Tibial artery (tissue), 4 donors: ENCODE data around the gene CEP192.
"Not testable (repeated sequence)": the region's sequence is repeated elsewhere in the genome, so short reads cannot be mapped to it uniquely, and the experiment has no call there.

ENCODE experiments used
- DNase-seq, 2 donors: peaks; one replicate each; pipeline ENCODE4 v3.0.0-alpha.2; 2019
- H3K27ac ChIP-seq, 2 donors: fragments of 200-600 bp; sonication (generic) in 1 of 2; 1 replicate in 1 of 2; 2 replicates in 1 of 2; pipeline ENCODE4 v1.5.1; 2018 to 2019; ENCODE audit warnings: mild to moderate bottlenecking in 1 of 2
- H3K27me3 ChIP-seq, 2 donors: fragments of 200-600 bp; sonication (generic) in 1 of 2; one replicate each; pipeline versions ENCODE4 v1.5.1 to v1.6.0; 2016 to 2019
- H3K36me3 ChIP-seq, 3 donors: fragments of 200-600 bp; sonication (generic) in 2 of 3; one replicate each; pipeline ENCODE4 v1.5.1; 2016 to 2019; ENCODE audit warnings: mild to moderate bottlenecking in 2 of 3
- H3K4me1 ChIP-seq, 4 donors: fragments of 200-600 bp; sonication (generic) in 2 of 4; 1 replicate in 3 of 4; 2 replicates in 1 of 4; pipeline ENCODE4 v1.5.1; 2016 to 2019
- H3K4me3 ChIP-seq, 2 donors: fragments of 200-600 bp; sonication (generic) in 1 of 2; 1 replicate in 1 of 2; 2 replicates in 1 of 2; pipeline ENCODE4 v1.5.1; 2018 to 2019; ENCODE audit warnings: mild to moderate bottlenecking in 2 of 2
- H3K9me3 ChIP-seq, 3 donors: fragments of 200-600 bp; sonication (generic) in 1 of 3; one replicate each; pipeline ENCODE4 v1.5.1; 2016 to 2019
- CTCF ChIP-seq, 2 experiments: fragments of 200-600 bp in 1 of 2; fragments of 450-650 bp in 1 of 2; IDR thresholded peaks; one replicate each; pipeline ENCODE4 v1.5.1; 2017 to 2019; ENCODE audit warnings: antibody characterized with exemption in 2 of 2, mild to moderate bottlenecking in 1 of 2, moderate library complexity in 1 of 2
- intact Hi-C: fragments of 100-400 bp; cut with DNase I; formaldehyde crosslinking; loops from one replicate; pipeline ENCODE4 v1.15.0; 2023; ENCODE audit warnings: low total_unique reads

Gene CEP192

GRCh38 chr18:13086906-13087305, 95.7 kb downstream of the CEP192 start:
- intact Hi-C loops: no loop called here
- Histone ChIP-seq H3K36me3 (peaks cover 17 to 39% (median 21%) of the 10 kb centered on the region in 3 donors), H3K27me3 (no peaks in the 10 kb centered on the region), H3K4me3 (no peak overlapping the region), H3K27ac (no peak overlapping the region), H3K9me3 (no peaks in the 10 kb centered on the region), H3K4me1 (no peaks in the 10 kb centered on the region)
- DNase-seq: no peak
- no peak for TF ChIP-seq CTCF (IDR thresholded peaks at IDR 0.05)

DNA sequence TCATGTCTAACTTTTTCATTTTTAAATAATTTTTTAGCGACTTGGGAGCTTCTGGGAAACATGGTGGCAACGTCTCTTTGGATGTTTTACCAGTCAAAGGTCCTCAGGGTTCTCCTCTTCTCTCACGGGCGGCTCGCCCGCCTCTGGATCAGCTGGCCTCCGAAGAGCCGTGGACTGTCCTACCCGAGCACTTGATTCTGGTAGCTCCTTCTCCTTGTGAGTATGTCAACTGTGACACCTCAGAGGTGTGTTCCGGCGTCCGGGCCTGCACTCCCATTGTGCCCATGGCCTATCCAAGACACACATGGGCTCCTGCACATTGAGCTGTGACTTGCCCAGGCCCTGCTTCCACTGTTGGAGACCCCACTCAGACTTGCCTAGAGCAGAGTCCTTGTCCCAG, 104.3 kb downstream of the CEP192 start:
- H3K27ac ChIP-seq: no peak overlapping the region
- H3K9me3 ChIP-seq: no peaks in the 10 kb centered on the region
- no peaks in the 10 kb centered on the region for H3K27me3 ChIP-seq
- H3K36me3 ChIP-seq: peaks cover 47 to 78% (median 67%) of the 10 kb centered on the region in 3 donors
- no peak for DNase-seq
- H3K4me1 ChIP-seq: no peaks in the 10 kb centered on the region
- no peak overlapping the region for H3K4me3 ChIP-seq
- intact Hi-C loops: no loop called here
- TF ChIP-seq CTCF (IDR thresholded peaks at IDR 0.05): no peak

DNA sequence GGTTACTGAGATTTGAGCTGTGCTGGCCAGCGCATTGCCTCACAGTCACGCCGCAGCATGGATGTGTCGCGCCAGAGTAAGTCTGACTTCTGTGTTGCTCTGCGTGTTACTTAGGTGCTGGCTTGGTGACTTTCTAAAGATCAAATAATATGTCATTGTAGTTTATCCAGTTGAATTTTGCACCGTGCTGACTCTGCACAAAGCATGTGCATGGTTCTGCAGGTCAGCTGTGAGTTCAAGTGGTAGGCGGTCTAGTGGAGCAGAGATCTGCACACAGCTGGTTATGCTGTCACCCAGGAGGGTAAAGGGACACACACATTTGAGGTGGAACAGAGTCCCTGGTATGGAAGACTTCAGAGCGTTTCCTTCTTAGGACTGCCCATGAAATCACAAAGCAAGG, 105.1 kb downstream of the CEP192 start:
- TF ChIP-seq CTCF (IDR thresholded peaks at IDR 0.05): no peak
- no peak overlapping the region for H3K4me3 ChIP-seq
- no peaks in the 10 kb centered on the region for H3K4me1 ChIP-seq
- H3K27ac ChIP-seq: no peak overlapping the region
- intact Hi-C loops: no loop called here
- no peaks in the 10 kb centered on the region for H3K27me3 ChIP-seq
- H3K36me3 ChIP-seq: peaks cover 53 to 81% (median 59%) of the 10 kb centered on the region in 3 donors
- no peaks in the 10 kb centered on the region for H3K9me3 ChIP-seq
- DNase-seq: no peak

DNA sequence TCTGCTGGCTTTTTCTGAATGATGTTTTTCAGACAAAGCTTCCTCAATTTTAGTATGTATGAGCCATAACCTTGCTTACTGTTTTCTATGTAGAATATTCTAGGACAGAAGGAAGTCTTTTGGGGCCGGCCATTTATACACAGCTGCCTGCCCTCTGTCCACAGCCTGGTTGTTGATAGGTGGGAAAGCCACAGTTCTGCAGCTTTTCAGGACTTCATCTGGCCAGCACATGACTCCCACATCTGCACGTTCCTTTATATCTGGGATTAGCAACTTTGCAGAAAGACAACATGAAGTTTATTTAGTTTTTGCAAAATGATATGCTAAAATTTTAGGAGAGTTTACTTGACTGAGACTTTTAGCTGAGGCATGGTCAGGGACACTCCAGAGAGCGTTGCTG, 105.6 kb downstream of the CEP192 start:
- Histone ChIP-seq H3K4me1 (no peaks in the 10 kb centered on the region), H3K27me3 (no peaks in the 10 kb centered on the region), H3K36me3 (peaks cover 58 to 86% (median 63%) of the 10 kb centered on the region in 3 donors), H3K27ac (no peak overlapping the region), H3K4me3 (no peak overlapping the region), H3K9me3 (no peaks in the 10 kb centered on the region)
- TF ChIP-seq CTCF (IDR thresholded peaks at IDR 0.05): no peak
- DNase-seq: no peak
- intact Hi-C loops: no loop called here

GRCh38 chr18:13098104-13098503, 106.9 kb downstream of the CEP192 start:
- H3K9me3 ChIP-seq, H3K27me3 ChIP-seq, intact Hi-C loops, H3K27ac ChIP-seq, H3K4me1 ChIP-seq, H3K4me3 ChIP-seq, DNase-seq: not testable (repeated sequence)
- H3K36me3 ChIP-seq: peaks cover 59 to 93% (median 66%) of the 10 kb centered on the region in 3 donors

GRCh38 chr18:13099113-13099512, 108.0 kb downstream of the CEP192 start:
- DNase-seq: no peak
- Histone ChIP-seq H3K27me3 (no peaks in the 10 kb centered on the region), H3K4me1 (no peaks in the 10 kb centered on the region), H3K4me3 (no peak overlapping the region), H3K27ac (no peak overlapping the region), H3K9me3 (no peaks in the 10 kb centered on the region), H3K36me3 (peaks cover 60 to 93% (median 74%) of the 10 kb centered on the region in 3 donors)
- TF ChIP-seq CTCF (IDR thresholded peaks at IDR 0.05): no peak
- intact Hi-C loops: no loop called here
